AG10803 (cell line): ENCODE measurements around the gene GC.

ENCODE experiments used
- DNase-seq: peaks from one replicate; pipeline ENCODE4 v3.0.0; 2010; ENCODE audit warnings: low read depth
- H3K4me3 ChIP-seq: 2 replicates; pipeline ENCODE4 v1.5.1; 2011; ENCODE audit warnings: mild to moderate bottlenecking, low read length, control low read depth
- TF ChIP-seq, protein P1 (sequence below): conservative IDR thresholded peaks from 2 replicates; pipeline ENCODE4 v1.5.1; 2011; ENCODE audit warnings: mild to moderate bottlenecking, low read length, control low read depth, inconsistent platforms

Gene GC, protein sequence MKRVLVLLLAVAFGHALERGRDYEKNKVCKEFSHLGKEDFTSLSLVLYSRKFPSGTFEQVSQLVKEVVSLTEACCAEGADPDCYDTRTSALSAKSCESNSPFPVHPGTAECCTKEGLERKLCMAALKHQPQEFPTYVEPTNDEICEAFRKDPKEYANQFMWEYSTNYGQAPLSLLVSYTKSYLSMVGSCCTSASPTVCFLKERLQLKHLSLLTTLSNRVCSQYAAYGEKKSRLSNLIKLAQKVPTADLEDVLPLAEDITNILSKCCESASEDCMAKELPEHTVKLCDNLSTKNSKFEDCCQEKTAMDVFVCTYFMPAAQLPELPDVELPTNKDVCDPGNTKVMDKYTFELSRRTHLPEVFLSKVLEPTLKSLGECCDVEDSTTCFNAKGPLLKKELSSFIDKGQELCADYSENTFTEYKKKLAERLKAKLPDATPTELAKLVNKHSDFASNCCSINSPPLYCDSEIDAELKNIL

DNA sequence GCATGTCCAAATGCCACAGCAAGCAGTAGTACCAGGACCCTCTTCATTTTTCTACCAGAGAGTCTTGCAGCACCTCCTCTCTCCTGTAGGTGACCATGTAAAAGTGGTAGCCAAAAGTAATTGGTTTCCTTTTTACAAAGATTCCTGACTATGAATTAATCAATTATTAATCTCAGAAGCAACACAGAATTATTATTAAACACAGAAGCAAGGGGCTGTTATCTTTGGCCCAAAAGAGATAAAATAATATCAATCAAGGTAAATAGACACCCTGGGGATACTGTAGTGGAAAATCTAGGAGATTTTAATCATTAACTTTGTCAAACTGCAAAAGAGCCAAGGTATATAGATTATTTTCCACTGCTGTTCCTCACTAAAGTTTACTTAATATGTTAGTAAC is at the start of gene GC:
Gene GC (minus strand): TSS at position 108 of the 400 bp plus-strand sequence. CDS start 61 bp downstream, at position 47.
- no peak within 1 kb of the TSS for H3K4me3 ChIP-seq
- DNase-seq, result no peak
- TF ChIP-seq, protein P1, sequence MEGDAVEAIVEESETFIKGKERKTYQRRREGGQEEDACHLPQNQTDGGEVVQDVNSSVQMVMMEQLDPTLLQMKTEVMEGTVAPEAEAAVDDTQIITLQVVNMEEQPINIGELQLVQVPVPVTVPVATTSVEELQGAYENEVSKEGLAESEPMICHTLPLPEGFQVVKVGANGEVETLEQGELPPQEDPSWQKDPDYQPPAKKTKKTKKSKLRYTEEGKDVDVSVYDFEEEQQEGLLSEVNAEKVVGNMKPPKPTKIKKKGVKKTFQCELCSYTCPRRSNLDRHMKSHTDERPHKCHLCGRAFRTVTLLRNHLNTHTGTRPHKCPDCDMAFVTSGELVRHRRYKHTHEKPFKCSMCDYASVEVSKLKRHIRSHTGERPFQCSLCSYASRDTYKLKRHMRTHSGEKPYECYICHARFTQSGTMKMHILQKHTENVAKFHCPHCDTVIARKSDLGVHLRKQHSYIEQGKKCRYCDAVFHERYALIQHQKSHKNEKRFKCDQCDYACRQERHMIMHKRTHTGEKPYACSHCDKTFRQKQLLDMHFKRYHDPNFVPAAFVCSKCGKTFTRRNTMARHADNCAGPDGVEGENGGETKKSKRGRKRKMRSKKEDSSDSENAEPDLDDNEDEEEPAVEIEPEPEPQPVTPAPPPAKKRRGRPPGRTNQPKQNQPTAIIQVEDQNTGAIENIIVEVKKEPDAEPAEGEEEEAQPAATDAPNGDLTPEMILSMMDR, result no peak

DNA sequence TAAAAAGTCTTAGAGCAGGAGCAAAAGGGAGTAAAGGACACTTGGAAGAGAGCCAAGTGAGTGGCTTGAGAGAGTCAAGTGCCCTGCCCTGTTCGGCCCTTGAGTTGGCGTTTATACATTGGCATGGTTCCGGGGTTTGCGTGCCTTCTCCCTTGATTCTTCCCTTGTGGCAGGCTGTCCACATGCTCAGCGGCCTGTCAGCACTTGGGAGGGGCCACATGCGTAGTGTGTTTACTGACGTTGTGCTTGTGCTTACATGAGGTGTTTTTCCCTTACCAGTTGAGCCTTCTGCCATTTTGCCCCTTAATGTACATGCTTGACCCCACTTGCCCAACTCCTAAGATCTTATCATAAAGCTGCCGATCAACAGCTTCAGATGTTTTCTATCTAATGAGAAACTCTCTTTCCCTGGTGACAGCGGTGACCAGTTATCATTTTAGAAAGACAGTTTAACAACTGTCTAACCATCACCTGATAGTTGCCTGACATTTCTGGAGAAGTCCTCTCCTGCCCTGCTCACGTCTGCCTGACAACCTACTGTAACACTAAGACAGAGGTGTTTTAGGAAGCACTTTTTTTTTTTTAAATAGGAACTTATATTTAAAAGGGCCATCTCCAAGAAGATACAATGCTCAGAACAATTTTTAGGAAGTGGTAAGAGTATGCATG is 49.5 kb upstream of the GC start:
- TF ChIP-seq, protein P1, result no peak
- H3K4me3 ChIP-seq, result no peak overlapping the region
- no peak for DNase-seq

DNA sequence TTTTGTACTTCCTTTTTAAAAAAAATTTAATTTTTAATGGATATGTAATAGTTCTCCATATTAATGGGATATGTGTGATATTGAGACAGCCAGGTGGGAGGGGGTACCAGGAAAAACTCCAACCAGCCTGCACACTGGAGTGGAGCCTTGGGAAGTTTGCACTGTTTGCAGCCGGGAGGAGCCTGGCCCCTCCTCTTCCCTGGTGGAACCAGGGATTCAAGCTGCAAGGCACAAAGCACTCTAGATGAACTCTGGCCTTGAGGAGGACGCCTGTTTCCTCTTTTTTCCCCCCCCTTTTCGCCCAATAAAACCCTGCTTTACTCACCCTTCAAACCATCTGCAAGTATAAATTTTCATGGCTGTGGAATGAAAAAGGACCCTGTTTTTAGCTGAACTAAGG is 48.2 kb upstream of the GC start:
- TF ChIP-seq, protein P1, result no peak
- H3K4me3 ChIP-seq, result no peak overlapping the region
- DNase-seq, result no peak

DNA sequence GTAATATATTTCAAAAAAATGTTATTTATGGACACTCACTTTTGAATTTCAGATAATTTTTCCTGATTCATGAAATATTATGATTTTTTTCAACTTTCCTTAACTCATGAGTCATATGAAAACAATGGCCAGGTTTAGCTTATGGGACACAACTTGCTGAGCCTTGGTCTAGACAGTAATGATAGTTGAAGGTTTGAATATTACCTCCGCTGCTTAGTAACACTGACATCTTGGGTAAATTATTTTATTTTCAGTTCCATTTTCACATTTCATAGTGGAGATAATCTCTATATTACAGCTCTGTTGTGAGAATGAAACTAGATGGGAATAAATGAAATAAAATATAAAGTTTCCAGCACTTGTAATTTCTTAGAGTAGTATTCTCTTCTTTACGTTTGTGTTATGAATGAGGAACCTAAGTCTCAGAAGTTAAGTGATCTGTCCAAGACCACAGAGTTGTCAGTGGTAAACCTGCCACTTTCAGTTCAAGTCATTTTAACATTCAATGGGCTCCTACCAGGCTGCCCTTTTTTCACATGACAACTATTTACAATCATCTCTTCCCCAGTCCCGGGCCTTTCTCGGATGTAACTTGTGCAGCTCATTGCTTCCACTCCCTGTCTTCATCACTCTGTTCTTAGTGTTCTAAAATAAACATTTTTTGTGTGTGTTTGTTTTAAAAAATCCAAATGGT is 46.8 kb upstream of the GC start:
- TF ChIP-seq, protein P1, result no peak
- H3K4me3 ChIP-seq, result no peak overlapping the region
- DNase-seq, result no peak

DNA sequence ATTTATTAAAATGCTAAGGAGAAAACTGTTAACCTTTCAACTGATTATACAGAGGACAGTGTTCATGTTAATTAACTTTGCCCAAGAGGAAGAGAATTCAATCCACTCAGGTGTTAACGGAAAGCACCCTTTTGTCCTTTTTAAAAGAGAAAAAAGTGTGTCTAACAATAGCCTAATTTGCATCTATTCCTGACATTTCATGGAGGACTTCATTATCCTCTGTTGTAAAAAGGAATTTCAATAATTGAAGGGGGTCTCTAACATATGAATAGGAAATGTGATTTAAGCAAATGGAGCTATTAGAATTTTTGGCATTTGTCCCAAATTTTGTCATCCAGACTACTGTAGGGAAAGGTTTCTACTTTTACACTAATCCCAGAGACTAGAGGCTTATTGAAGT is 44.6 kb upstream of the GC start:
- TF ChIP-seq, protein P1, result no peak
- DNase-seq, result no peak
- H3K4me3 ChIP-seq, result no peak overlapping the region

DNA sequence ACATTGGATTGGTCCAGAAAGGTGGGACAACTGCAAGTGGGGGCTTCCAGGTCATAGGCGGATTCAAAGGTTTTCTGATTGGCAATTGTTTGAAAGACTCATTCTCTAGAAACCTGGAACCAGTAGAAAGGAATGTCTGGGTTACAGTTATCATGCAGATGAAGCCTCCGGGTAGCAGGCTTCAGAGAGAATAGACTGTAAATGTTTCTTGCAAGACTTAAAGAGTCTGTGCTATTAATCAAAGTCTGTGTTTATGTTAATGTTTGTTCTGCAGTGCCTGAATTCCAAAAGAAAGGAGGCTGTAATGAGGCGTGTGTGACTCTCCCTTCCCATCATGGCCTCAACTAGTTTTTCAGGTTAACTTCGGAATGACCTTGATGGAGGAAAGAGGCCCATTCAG is 43.9 kb upstream of the GC start:
- TF ChIP-seq, protein P1, result no peak
- DNase-seq, result no peak

More for the DNA sequence above, 43.9 kb upstream of the GC start:
- no peak overlapping the region for H3K4me3 ChIP-seq
